ENCODE data around the gene EML2. TPM values are rescaled to one million over a fixed set of nuclear protein-coding genes. Genes with fewer than 3 reads are reported as not detected.

The EML2 gene
- polyA plus RNA-seq, 1 donor from 2014 or later, result 18.9 TPM

- no peaks in the 10 kb centered on the region for H3F3A ChIP-seq (ENCODE audit: insufficient read depth, low read length, poor library complexity, severe bottlenecking)
- H3K9ac ChIP-seq (ENCODE audit: low read length), result peak overlapping the region; percentile 3
- peaks cover 10% of the 10 kb centered on the region for H3K27me3 ChIP-seq (ENCODE audit: insufficient read depth, low read depth, low read length)
- H3K79me2 ChIP-seq (replicated peaks; ENCODE audit: insufficient read depth, low read length), result no peaks in the 10 kb centered on the region
- H3K4me3 ChIP-seq (ENCODE audit: low read length), result peak overlapping the region; percentile 47
- H2AFZ ChIP-seq (ENCODE audit: low read depth, low read length), result no peak overlapping the region
- no peak overlapping the region for H3K4me2 ChIP-seq (ENCODE audit: low read length)
- TF ChIP-seq POLR2AphosphoS5 (IDR thresholded peaks at IDR 0.05), result no peak
- TF ChIP-seq EP300 (conservative IDR thresholded peaks at IDR 0.05; ENCODE audit: poor library complexity, severe bottlenecking), result no peak
- no peak for TF ChIP-seq REST (IDR thresholded peaks at IDR 0.05; ENCODE audit: borderline replicate concordance)
- no peak for TF ChIP-seq CTCF (IDR thresholded peaks at IDR 0.05; ENCODE audit: poor library complexity, severe bottlenecking)
- no peak for TF ChIP-seq MXI1 (conservative IDR thresholded peaks at IDR 0.05; ENCODE audit: poor library complexity, severe bottlenecking)
- no peak for TF ChIP-seq SMC3 (conservative IDR thresholded peaks at IDR 0.05; ENCODE audit: poor library complexity)
- TF ChIP-seq EZH2 (IDR thresholded peaks at IDR 0.05; ENCODE audit: borderline replicate concordance, insufficient read depth, low read length, poor library complexity, severe bottlenecking), result no peak
- TF ChIP-seq TAF1 (IDR thresholded peaks at IDR 0.05; ENCODE audit: low read depth), result no peak
- no peaks in the 10 kb centered on the region for H3K9me2 ChIP-seq (ENCODE audit: insufficient read depth, low read length)
- H3K27ac ChIP-seq (ENCODE audit: low read length), result no peak overlapping the region
- H3K9me3 ChIP-seq (ENCODE audit: low read length), result no peaks in the 10 kb centered on the region
- H4K20me1 ChIP-seq (ENCODE audit: insufficient read depth), result no peaks in the 10 kb centered on the region
- no peaks in the 10 kb centered on the region for H3K36me3 ChIP-seq (ENCODE audit: insufficient read depth, low read length)
Observed at GRCh38 chr19:45641274-45642105, 2.3 kb upstream of the EML2 start.

GRCh38 chr19:45640849-45641273 lies 1.7 kb upstream of the EML2 start:
- Histone ChIP-seq H2AFZ (ENCODE audit: low read depth, low read length) (no peak overlapping the region), H3K27ac (ENCODE audit: low read length) (no peak overlapping the region), H3K4me2 (ENCODE audit: low read length) (no peak overlapping the region)

More at GRCh38 chr19:45640849-45641273, 1.7 kb upstream of the EML2 start:
- Histone ChIP-seq H3K9ac (ENCODE audit: low read length) (no peak overlapping the region), H3K9me3 (ENCODE audit: low read length) (no peaks in the 10 kb centered on the region), H3K79me2 (replicated peaks; ENCODE audit: insufficient read depth, low read length) (no peaks in the 10 kb centered on the region), H3K27me3 (ENCODE audit: insufficient read depth, low read depth, low read length) (peaks cover 10% of the 10 kb centered on the region), H3K36me3 (ENCODE audit: insufficient read depth, low read length) (no peaks in the 10 kb centered on the region), H4K20me1 (ENCODE audit: insufficient read depth) (no peaks in the 10 kb centered on the region), H3F3A (ENCODE audit: insufficient read depth, low read length, poor library complexity, severe bottlenecking) (no peaks in the 10 kb centered on the region), H3K4me3 (ENCODE audit: low read length) (no peak overlapping the region), H3K9me2 (ENCODE audit: insufficient read depth, low read length) (no peaks in the 10 kb centered on the region)
- TF ChIP-seq EP300 (conservative IDR thresholded peaks at IDR 0.05; ENCODE audit: poor library complexity, severe bottlenecking) (no peak), REST (IDR thresholded peaks at IDR 0.05; ENCODE audit: borderline replicate concordance) (no peak), RAD21 (conservative IDR thresholded peaks at IDR 0.05) (no peak), CTCF (IDR thresholded peaks at IDR 0.05; ENCODE audit: poor library complexity, severe bottlenecking) (no peak), MXI1 (conservative IDR thresholded peaks at IDR 0.05; ENCODE audit: poor library complexity, severe bottlenecking) (no peak), SMC3 (conservative IDR thresholded peaks at IDR 0.05; ENCODE audit: poor library complexity) (no peak), TAF1 (IDR thresholded peaks at IDR 0.05; ENCODE audit: low read depth) (no peak), POLR2AphosphoS5 (IDR thresholded peaks at IDR 0.05) (no peak), EZH2 (IDR thresholded peaks at IDR 0.05; ENCODE audit: borderline replicate concordance, insufficient read depth, low read length, poor library complexity, severe bottlenecking) (no peak)

All from neural cell (in vitro differentiated cells).